Small intestine (tissue), 7 donors: ENCODE data around the gene OTUD7B. TPM values are rescaled to one million over a fixed set of nuclear protein-coding genes. Genes with fewer than 3 reads are reported as not detected.
A peak's percentile ranks its signal among the peaks of the same experiment; 100 is the strongest.

ENCODE experiments used
- DNase-seq, 2 donors: peaks; one replicate each; pipeline versions ENCODE4 v3.0.0 to v3.0.0-alpha.2; 2013
- FAIRE-seq: peaks from 2 replicates; lab custom pipeline; 2012; peaks lifted over from hg19 to GRCh38; lab: Jason Lieb, UNC
- H3K27ac ChIP-seq, 3 donors: one replicate each; pipeline ENCODE4 v1.5.1; 2013; ENCODE audit warnings: low read length in 2 of 3, mild to moderate bottlenecking in 2 of 3, control low read depth in 1 of 3, inconsistent platforms in 1 of 3, low read depth in 1 of 3, moderate library complexity in 1 of 3
- H3K27me3 ChIP-seq, 3 donors: one replicate each; pipeline ENCODE4 v1.6.1; 2013; ENCODE audit warnings: low read length in 3 of 3, inconsistent platforms in 1 of 3; ENCODE audit not compliant: control insufficient read depth in 3 of 3, insufficient read depth in 3 of 3
- H3K36me3 ChIP-seq, 3 donors: one replicate each; pipeline ENCODE4 v1.6.1; 2013; ENCODE audit warnings: low read length in 3 of 3, inconsistent platforms in 1 of 3, low read depth in 1 of 3, mild to moderate bottlenecking in 1 of 3, moderate library complexity in 1 of 3; ENCODE audit not compliant: control insufficient read depth in 3 of 3, insufficient read depth in 2 of 3
- H3K4me1 ChIP-seq, 3 donors: one replicate each; pipeline ENCODE4 v1.6.1; 2013; ENCODE audit warnings: low read length in 2 of 3, inconsistent platforms in 1 of 3, low read depth in 1 of 3, mild to moderate bottlenecking in 1 of 3, moderate library complexity in 1 of 3; ENCODE audit not compliant: control insufficient read depth in 3 of 3, insufficient read depth in 2 of 3
- H3K4me3 ChIP-seq, 3 donors: one replicate each; pipeline ENCODE4 v1.5.1; 2013; ENCODE audit warnings: low read length in 3 of 3, control low read depth in 1 of 3, inconsistent platforms in 1 of 3, low read depth in 1 of 3, mild to moderate bottlenecking in 1 of 3, moderate library complexity in 1 of 3
- H3K9me3 ChIP-seq, 2 donors: one replicate each; pipeline ENCODE4 v1.6.1; 2013; ENCODE audit warnings: low read depth in 1 of 2, low read length in 1 of 2; ENCODE audit not compliant: control insufficient read depth in 2 of 2, insufficient read depth in 1 of 2
- WGBS, 3 donors: extraction: QIAGEN DNeasy Blood & Tissue Kit; methylation state at CpG; one replicate each; pipeline ENCODE4 v1.1.7; 2013; 5-methylcytosine and 5-hydroxymethylcytosine counted together
- polyA plus RNA-seq, 4 donors: library from polyadenylated mRNA; stranded (reverse) in 3 of 4; unstranded in 1 of 4; fragments of 200-250 nt in 3 of 4; fragments of 120-200 nt in 1 of 4; gene quantifications; one replicate each; pipeline versions ENCODE4 v1.2.1 to v1.2.3, GENCODE V29; 2013
- donor health status: healthy with polysubstance abuse.
- donor health status: control.
- donor health status: control.
- donor health status: Bipolar disorder and iron deficiency.
- donor health status: healthy.

OTUD7B gene
- polyA plus RNA-seq, 4 donors: 5.1 to 16.8 (median 6.2) TPM

DNA sequence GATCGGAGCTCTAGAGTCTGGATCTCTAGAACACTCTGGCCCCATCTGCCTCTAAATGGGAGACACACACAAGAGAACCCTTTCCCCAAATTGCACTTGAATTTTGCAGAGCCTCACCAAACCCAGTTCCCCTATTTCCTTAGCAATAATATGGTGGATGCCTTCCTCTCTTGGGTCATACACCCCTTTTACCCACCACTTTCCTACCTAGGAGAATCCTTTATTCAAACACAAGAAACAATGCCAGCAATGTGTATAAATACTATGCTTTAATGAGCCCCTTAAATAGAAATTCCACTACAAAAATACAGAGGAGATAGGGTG is 82.2 kb downstream of the OTUD7B start:
- FAIRE-seq (no peak), DNase-seq (no peak)
- Histone ChIP-seq H3K9me3 (no peaks in the 10 kb centered on the region), H3K36me3 (peaks cover 9 to 70% (median 47%) of the 10 kb centered on the region in 3 donors), H3K4me1 (peaks cover 4 to 42% (median 17%) of the 10 kb centered on the region in 3 donors), H3K27me3 (no peaks in the 10 kb centered on the region), H3K4me3 (peak overlapping the region; percentile 22 to 92 (median 72)), H3K27ac (peak overlapping the region; percentile 90 to 98 (median 94))
- 6 to 13% (median 11%) methylated on average over 1 of the region's 1 CpG for WGBS, 3 donors

DNA sequence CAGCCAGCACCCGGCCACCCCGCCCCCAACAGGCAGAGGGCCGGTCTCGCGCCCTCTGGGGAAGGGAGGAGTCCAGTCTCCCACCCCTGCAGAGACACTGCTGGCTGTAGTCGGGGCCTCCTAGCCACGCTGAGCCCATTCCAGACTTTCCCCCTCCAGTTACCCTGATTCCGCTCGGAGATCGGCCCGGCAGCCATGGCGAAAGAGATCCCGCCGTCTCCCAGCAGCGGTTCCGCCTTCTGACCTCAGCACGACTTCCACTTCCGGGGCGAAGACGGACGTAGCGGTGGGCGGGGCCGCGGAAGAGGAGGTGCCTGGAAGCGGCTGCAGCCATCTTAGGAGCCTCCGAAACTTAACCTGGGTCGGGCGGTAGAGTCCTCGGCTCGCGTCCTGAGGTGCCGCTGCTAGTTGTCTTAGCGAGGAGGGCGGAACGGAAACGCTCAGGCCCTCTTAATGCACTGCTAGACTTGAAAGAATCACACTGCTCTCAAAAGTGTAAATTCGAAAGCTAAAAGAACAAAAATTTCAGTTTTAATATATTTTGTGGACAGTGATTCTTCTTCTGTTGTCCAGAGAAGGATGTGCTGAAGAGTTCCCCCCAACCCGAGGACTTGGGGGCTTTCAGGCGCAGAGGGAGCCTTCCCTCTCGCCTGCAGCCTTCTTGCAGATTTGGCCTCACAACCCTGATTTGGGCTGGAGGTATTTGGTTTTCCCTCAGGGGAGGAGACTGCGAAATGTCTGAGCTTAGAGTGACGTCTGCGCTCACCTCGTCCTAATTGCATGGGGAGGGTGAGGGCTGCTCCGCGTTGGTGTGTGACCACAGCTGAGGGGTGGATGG is 82.7 kb downstream of the OTUD7B start, which contains the start of gene SF3B4:
Gene SF3B4 (minus strand): TSS at position 241 of the 838 bp plus-strand sequence. CDS start 44 bp downstream, at position 197.
- Histone ChIP-seq H3K36me3 (peaks cover 10 to 67% (median 49%) of the 10 kb centered on the region in 3 donors), H3K4me1 (peaks cover 4 to 39% (median 17%) of the 10 kb centered on the region in 3 donors), H3K9me3 (no peaks in the 10 kb centered on the region), H3K27ac (peak within 1 kb of the TSS; percentile 90 to 98 (median 94)), H3K27me3 (no peaks in the 10 kb centered on the region), H3K4me3 (peak within 1 kb of the TSS; percentile 72 to 92 (median 83))
- WGBS, 3 donors: 0% methylated on average over 45 to 47 of the region's 47 CpGs
- FAIRE-seq: no peak
- DNase-seq: peak; percentile 95 to 98

DNA sequence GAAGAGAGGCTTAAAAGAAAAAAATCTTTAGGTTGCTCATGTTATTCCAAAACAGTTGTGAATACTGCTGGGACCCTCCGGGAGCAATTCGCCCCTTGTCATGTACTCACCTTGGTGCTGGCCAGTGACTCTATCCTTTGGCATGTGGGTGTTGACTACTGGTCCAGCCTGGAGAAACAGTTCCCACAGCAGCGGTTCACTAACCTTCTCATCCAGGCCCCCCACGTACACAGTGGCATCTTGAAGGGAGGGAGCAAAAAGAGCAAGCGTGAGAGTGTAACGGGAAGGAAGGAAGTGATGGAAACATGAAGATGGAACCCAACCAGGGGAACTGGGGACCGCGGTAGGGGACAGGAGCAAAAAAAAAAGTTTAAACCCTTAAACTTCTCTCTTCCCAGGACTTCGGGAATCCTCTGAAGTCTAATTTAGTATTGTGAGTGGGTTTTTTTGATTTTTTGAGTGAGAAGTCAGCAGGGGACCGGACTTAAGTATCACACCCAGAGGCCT is 83.4 kb downstream of the OTUD7B start:
- H3K9me3 ChIP-seq: no peaks in the 10 kb centered on the region
- peaks cover 13 to 65% (median 50%) of the 10 kb centered on the region in 3 donors for H3K36me3 ChIP-seq
- H3K27me3 ChIP-seq: no peaks in the 10 kb centered on the region
- H3K27ac ChIP-seq: peak overlapping the region in 2 of 3 donors; percentile 94 to 98
- H3K4me1 ChIP-seq: peaks cover 3 to 38% (median 17%) of the 10 kb centered on the region in 3 donors
- FAIRE-seq (no peak), DNase-seq (no peak)
- H3K4me3 ChIP-seq: peak overlapping the region; percentile 72 to 92 (median 83)
- WGBS, 3 donors: 0 to 4% (median 2%) methylated on average over 10 of the region's 10 CpGs

DNA sequence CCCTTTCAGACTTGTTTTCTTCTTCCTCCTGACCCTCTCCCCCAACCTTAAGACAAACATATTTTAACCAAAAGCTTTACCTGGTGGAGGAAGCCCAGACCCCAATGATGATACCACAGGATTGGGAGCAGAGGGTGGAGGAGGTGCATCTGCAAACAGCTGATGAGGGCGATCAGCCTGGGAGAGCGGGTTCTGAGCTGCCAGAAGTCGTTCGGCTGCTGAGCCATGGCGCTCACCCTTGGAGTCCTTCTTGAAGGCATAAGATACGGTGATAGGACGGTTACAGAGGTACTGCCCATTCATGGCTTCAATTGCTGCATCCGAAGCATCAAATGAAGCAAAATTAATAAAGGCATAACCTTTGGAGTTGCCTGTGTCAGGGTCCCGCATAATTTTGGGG is 84.2 kb downstream of the OTUD7B start:
- Histone ChIP-seq H3K4me3 (no peak overlapping the region), H3K4me1 (peaks cover 3 to 30% (median 17%) of the 10 kb centered on the region in 3 donors), H3K9me3 (no peaks in the 10 kb centered on the region), H3K27ac (no peak overlapping the region), H3K36me3 (peaks cover 13 to 57% (median 44%) of the 10 kb centered on the region in 3 donors), H3K27me3 (no peaks in the 10 kb centered on the region)
- WGBS, 3 donors: 94% methylated on average over 9 of the region's 9 CpGs
- DNase-seq (no peak), FAIRE-seq (no peak)

DNA sequence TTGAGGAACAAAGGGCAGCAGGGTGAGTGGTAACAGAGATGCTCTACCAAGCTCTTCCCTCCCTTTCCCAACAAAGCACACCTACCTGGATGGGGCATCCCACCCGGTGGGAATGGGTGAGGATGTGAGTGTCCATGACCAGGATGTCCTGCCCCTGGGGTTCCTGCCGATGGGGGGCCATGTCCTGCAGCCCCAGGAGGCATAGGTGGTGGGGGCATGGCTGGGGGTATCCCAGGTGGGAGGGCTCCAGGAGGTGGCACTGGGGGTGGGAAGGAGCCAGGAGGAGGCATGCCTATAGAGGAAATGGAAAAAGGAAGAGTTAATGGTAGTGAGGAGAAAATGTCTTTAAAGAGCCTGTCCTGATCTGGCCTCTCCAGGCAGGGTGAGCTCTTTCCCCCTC is 84.8 kb downstream of the OTUD7B start:
- H3K36me3 ChIP-seq: peaks cover 13 to 51% (median 39%) of the 10 kb centered on the region in 3 donors
- no peaks in the 10 kb centered on the region for H3K27me3 ChIP-seq
- FAIRE-seq (no peak), DNase-seq (no peak)
- peaks cover 3 to 25% (median 17%) of the 10 kb centered on the region in 3 donors for H3K4me1 ChIP-seq
- H3K27ac ChIP-seq: no peak overlapping the region
- WGBS, 3 donors: 77 to 96% (median 90%) methylated on average over 2 of the region's 2 CpGs
- no peak overlapping the region for H3K4me3 ChIP-seq
- H3K9me3 ChIP-seq: no peaks in the 10 kb centered on the region

DNA sequence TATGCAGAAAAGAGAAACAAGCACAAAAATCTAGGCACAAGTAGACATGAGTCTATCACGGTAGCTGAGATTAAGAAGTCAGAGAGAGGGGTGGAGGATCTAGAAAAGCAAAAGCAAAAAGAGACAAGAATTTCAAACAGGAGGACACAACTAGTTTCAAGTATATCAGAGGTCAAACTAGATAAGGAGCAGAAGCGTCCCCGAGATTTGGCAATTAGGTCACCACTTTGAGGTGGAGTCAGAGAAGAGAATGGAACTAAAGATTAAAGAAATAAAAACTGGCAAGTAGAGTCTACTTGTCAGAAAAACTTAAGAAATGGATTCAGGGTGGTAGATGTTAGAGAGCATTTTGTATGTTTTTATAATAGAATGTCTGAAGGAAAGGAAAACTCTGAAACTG is 85.2 kb downstream of the OTUD7B start:
- no peak overlapping the region for H3K27ac ChIP-seq
- H3K4me3 ChIP-seq: no peak overlapping the region
- 38 to 76% (median 70%) methylated on average over 3 of the region's 3 CpGs for WGBS, 3 donors
- H3K36me3 ChIP-seq: peaks cover 13 to 48% (median 34%) of the 10 kb centered on the region in 3 donors
- H3K4me1 ChIP-seq: peaks cover 3 to 21% (median 17%) of the 10 kb centered on the region in 3 donors
- DNase-seq: no peak
- H3K9me3 ChIP-seq: no peaks in the 10 kb centered on the region
- no peaks in the 10 kb centered on the region for H3K27me3 ChIP-seq
- no peak for FAIRE-seq

DNA sequence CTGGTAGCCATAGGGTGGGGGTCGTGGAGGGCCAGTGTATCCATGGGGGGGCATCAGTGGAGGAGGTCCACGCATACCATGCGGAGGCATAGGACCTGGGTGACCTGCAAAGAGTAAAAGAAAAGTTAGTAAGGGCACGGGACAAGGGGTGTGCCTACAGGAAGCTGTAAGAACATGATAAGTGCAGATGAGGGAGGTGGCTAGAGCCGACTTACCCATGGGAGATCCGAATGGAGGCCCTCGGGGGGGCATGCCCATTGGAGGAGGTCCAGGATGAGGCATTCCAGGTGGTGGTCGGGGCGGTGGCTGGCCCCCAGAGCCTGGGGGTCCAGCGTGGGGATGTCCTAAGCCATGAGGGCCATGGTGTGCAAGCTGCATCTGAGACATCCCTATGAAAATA is 86.9 kb downstream of the OTUD7B start:
- 81 to 89% (median 86%) methylated on average over 10 of the region's 10 CpGs for WGBS, 3 donors
- H3K4me3 ChIP-seq: no peak overlapping the region
- H3K36me3 ChIP-seq: peaks cover 12 to 34% (median 25%) of the 10 kb centered on the region in 3 donors
- peaks cover 0 to 1% (median 0%) of the 10 kb centered on the region in 3 donors for H3K27me3 ChIP-seq
- peaks cover 3 to 13% (median 8%) of the 10 kb centered on the region in 3 donors for H3K4me1 ChIP-seq
- no peak for DNase-seq
- H3K27ac ChIP-seq: no peak overlapping the region
- FAIRE-seq: no peak
- H3K9me3 ChIP-seq: no peaks in the 10 kb centered on the region

DNA sequence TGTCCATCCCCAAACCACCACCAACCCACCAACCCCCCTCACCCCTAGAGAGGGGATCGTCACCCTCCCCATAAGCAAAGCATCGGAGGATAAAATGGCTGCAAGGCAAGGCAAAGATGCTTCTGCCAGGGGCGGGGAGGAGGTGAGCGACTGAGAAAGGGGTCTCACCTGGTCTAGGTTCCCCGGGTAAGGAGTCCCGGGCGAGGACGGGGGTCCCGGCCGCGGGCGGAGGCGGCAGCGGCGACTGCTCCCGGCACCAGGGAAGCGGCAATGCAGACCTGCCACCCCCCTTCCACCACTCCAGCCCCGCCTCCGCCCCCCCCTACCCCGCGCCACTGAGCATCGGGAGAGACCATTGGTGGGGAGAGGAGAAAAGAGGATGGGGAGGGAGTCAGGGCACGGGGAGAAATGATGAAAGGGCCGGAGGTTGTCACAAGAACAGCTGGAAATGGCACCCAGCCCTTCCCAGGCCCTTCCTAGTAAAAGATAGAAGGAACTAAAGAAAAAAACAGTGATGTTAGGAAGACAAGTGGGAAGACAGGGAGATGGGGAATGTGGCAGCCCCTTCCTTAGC is 92.9 kb downstream of the OTUD7B start, which contains the start of gene SV2A:
Gene SV2A (minus strand): TSS at position 274 of the 574 bp plus-strand sequence. CDS start 4,004 bp downstream, outside the sequence.
- WGBS, 3 donors: 0 to 12% (median 2%) methylated on average over 20 to 24 of the region's 24 CpGs
- no peak for FAIRE-seq
- no peaks in the 10 kb centered on the region for H3K9me3 ChIP-seq

More for the DNA sequence above, 92.9 kb downstream of the OTUD7B start, which contains the start of gene SV2A:
- H3K27me3 ChIP-seq: peaks cover 0 to 22% (median 0%) of the 10 kb centered on the region in 3 donors
- H3K4me1 ChIP-seq: peaks cover 0 to 5% (median 0%) of the 10 kb centered on the region in 3 donors
- peaks cover under 1 to 4% (median 3%) of the 10 kb centered on the region in 3 donors for H3K36me3 ChIP-seq
- no peak within 1 kb of the TSS for H3K27ac ChIP-seq
- DNase-seq: peak in 1 of 2 donors; percentile 48
- H3K4me3 ChIP-seq: peak within 1 kb of the TSS; percentile 32 to 52 (median 49)
